Measurements from ENCODE around the gene POLR2F. TPM values are rescaled to one million over a fixed set of nuclear protein-coding genes. Genes with fewer than 3 reads are reported as not detected.

The POLR2F gene
- total RNA-seq, 1 experiment from 2014 or later: 138 TPM

- TF ChIP-seq NR3C1 (CRISPR knock-in tag; conservative IDR thresholded peaks at IDR 0.05; ENCODE audit: low read depth): no peak
- no peak for TF ChIP-seq SP1 (CRISPR knock-in tag; conservative IDR thresholded peaks at IDR 0.05)
- no peak for TF ChIP-seq ESRRA (CRISPR knock-in tag; IDR thresholded peaks at IDR 0.05; ENCODE audit: borderline replicate concordance)
- TF ChIP-seq SOX15 (CRISPR knock-in tag; IDR thresholded peaks at IDR 0.05): no peak
- TF ChIP-seq ATF1 (CRISPR knock-in tag; IDR thresholded peaks at IDR 0.05): no peak
- TF ChIP-seq, protein P1, sequence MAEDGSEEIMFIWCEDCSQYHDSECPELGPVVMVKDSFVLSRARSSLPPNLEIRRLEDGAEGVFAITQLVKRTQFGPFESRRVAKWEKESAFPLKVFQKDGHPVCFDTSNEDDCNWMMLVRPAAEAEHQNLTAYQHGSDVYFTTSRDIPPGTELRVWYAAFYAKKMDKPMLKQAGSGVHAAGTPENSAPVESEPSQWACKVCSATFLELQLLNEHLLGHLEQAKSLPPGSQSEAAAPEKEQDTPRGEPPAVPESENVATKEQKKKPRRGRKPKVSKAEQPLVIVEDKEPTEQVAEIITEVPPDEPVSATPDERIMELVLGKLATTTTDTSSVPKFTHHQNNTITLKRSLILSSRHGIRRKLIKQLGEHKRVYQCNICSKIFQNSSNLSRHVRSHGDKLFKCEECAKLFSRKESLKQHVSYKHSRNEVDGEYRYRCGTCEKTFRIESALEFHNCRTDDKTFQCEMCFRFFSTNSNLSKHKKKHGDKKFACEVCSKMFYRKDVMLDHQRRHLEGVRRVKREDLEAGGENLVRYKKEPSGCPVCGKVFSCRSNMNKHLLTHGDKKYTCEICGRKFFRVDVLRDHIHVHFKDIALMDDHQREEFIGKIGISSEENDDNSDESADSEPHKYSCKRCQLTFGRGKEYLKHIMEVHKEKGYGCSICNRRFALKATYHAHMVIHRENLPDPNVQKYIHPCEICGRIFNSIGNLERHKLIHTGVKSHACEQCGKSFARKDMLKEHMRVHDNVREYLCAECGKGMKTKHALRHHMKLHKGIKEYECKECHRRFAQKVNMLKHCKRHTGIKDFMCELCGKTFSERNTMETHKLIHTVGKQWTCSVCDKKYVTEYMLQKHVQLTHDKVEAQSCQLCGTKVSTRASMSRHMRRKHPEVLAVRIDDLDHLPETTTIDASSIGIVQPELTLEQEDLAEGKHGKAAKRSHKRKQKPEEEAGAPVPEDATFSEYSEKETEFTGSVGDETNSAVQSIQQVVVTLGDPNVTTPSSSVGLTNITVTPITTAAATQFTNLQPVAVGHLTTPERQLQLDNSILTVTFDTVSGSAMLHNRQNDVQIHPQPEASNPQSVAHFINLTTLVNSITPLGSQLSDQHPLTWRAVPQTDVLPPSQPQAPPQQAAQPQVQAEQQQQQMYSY (CRISPR knock-in tag; IDR thresholded peaks at IDR 0.05): no peak
Observed at GRCh38 chr22:37967147-37967546, 13.6 kb downstream of the POLR2F start (continued).

DNA sequence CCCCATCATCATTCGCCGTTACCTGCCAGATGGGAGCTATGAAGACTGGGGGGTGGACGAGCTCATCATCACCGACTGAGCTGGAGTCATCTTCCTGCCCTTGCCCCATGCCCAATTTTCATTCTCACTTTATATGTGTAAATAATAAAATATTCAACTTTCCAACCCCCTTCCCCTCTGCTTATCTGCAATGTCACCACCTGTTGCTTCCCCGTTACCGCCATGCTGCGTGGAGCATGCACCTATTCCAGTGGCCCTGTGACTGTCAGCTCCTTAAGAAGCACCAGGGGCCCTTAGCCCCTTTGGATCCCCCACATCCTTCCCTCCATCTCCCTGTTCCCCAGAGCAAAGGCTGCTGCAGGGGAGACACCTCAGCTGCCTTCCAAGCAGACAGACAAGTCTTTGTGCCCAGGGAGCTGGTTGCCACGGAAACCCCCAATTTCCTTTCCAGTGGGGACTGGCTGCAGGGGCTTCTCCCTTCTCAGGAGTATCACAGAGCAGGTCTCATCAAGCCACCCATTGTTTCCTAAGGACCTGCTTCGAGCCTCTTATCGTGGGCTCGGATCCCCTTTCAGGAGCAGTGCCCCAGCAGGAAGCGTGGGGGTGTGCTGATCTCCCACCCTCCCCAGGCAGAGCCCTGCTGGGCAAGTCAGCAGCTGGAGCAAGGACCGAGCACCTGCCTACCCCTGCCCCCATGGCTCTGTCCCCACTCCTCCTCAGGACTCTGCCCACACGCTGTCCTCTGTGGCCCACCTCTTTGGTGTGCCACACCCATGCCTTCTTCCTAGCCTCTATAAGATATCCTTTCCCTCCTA lies 14.3 kb downstream of the POLR2F start:
- peaks cover 25% of the 10 kb centered on the region for H3K4me1 Mint-ChIP-seq
- no peak overlapping the region for H3K4me3 Mint-ChIP-seq
- peaks cover 32% of the 10 kb centered on the region for H3K36me3 Mint-ChIP-seq
- DNase-seq (ENCODE audit: low spot score): no peak
- peaks cover 5% of the 10 kb centered on the region; the same call in 1 of the 2 replicates for H3K9me3 Mint-ChIP-seq
- no peak overlapping the region for H3K27ac Mint-ChIP-seq
- TF ChIP-seq ESRRA (CRISPR knock-in tag; IDR thresholded peaks at IDR 0.05; ENCODE audit: borderline replicate concordance) (no peak), JUN (CRISPR knock-in tag; IDR thresholded peaks at IDR 0.05) (no peak), ZNF512 (CRISPR knock-in tag; IDR thresholded peaks at IDR 0.05; ENCODE audit: borderline replicate concordance) (no peak), NFATC4 (CRISPR knock-in tag; IDR thresholded peaks at IDR 0.05) (no peak), NR2C2 (CRISPR knock-in tag; IDR thresholded peaks at IDR 0.05) (no peak), SMAD3 (CRISPR knock-in tag; IDR thresholded peaks at IDR 0.05; ENCODE audit: borderline replicate concordance) (no peak), FOXP1 (CRISPR knock-in tag; IDR thresholded peaks at IDR 0.05; ENCODE audit: borderline replicate concordance) (no peak), ZSCAN18 (CRISPR knock-in tag; IDR thresholded peaks at IDR 0.05) (no peak), ZNF532 (CRISPR knock-in tag; IDR thresholded peaks at IDR 0.05; ENCODE audit: borderline replicate concordance) (no peak), ZBTB21 (CRISPR knock-in tag; IDR thresholded peaks at IDR 0.05; ENCODE audit: borderline replicate concordance) (no peak)
- POLR2A ChIA-PET: no interaction called here
- no peak for ATAC-seq
- CTCF ChIA-PET: interaction anchor here (1.3 to 1.5 kb wide), 3 partner anchors 34 to 149 kb away, joined by 3 to 4 read pairs (median 3); no protein-coding TSS in a partner anchor
- H3K27me3 Mint-ChIP-seq (ENCODE audit: low read depth): no peaks in the 10 kb centered on the region

All from WTC11 (cell line).